ENCODE measurements around the gene PXMP2.
"Not testable (repeated sequence)": the region's sequence is repeated elsewhere in the genome, so short reads cannot be mapped to it uniquely, and the experiment has no call there.

The PXMP2 gene

GRCh38 chr12:132694888-132695287, 7.5 kb downstream of the PXMP2 start:
- not testable (repeated sequence) for DNase-seq (ENCODE audit: low read depth in 2 of 2)

- DNase-seq (ENCODE audit: low read depth in 2 of 2): no peak
Observed at GRCh38 chr12:132695431-132695830, 8.0 kb downstream of the PXMP2 start.

GRCh38 chr12:132698341-132698740, 11.0 kb downstream of the PXMP2 start:
- DNase-seq (ENCODE audit: low read depth in 2 of 2): no peak

- DNase-seq (ENCODE audit: low read depth in 2 of 2): no peak
Observed at GRCh38 chr12:132700212-132700822, 12.9 kb downstream of the PXMP2 start.

- DNase-seq (ENCODE audit: low read depth in 2 of 2): no peak
Observed at GRCh38 chr12:132702640-132703039, 15.3 kb downstream of the PXMP2 start.

GRCh38 chr12:132703641-132704040, 16.3 kb downstream of the PXMP2 start:
- DNase-seq (ENCODE audit: low read depth in 2 of 2): no peak

- no peak for DNase-seq (ENCODE audit: low read depth in 2 of 2)
Observed at GRCh38 chr12:132707241-132707640, 19.9 kb downstream of the PXMP2 start.

GRCh38 chr12:132708150-132708549, 20.8 kb downstream of the PXMP2 start:
- no peak for DNase-seq (ENCODE audit: low read depth in 2 of 2)

GRCh38 chr12:132710043-132710404, 22.6 kb downstream of the PXMP2 start:
- no peak for DNase-seq (ENCODE audit: low read depth in 2 of 2)

GRCh38 chr12:132710405-132711079, 23.2 kb downstream of the PXMP2 start, which contains the start of gene PGAM5:
TSS of gene PGAM5 (plus strand) at chr12:132710842. CDS start at chr12:132710877, 35 bp downstream.
- DNase-seq (ENCODE audit: low read depth in 2 of 2): peak; percentile 75 to 82

GRCh38 chr12:132711080-132711843, 23.9 kb downstream of the PXMP2 start:
- DNase-seq (ENCODE audit: low read depth in 2 of 2): peak; percentile 12 to 20

GRCh38 chr12:132713123-132713522, 25.7 kb downstream of the PXMP2 start:
- no peak for DNase-seq (ENCODE audit: low read depth in 2 of 2)

GRCh38 chr12:132715874-132716273, 28.5 kb downstream of the PXMP2 start:
- DNase-seq (ENCODE audit: low read depth in 2 of 2): no peak

GRCh38 chr12:132716356-132716755, 29.0 kb downstream of the PXMP2 start:
- no peak for DNase-seq (ENCODE audit: low read depth in 2 of 2)

- DNase-seq (ENCODE audit: low read depth in 2 of 2): no peak
Observed at GRCh38 chr12:132717011-132717410, 29.6 kb downstream of the PXMP2 start.

- DNase-seq (ENCODE audit: low read depth in 2 of 2): no peak
Observed at GRCh38 chr12:132717531-132718387, 30.4 kb downstream of the PXMP2 start.

- DNase-seq (ENCODE audit: low read depth in 2 of 2): no peak
Observed at GRCh38 chr12:132718644-132719043, 31.3 kb downstream of the PXMP2 start.

GRCh38 chr12:132719141-132719953, 32.0 kb downstream of the PXMP2 start:
- no peak for DNase-seq (ENCODE audit: low read depth in 2 of 2)

- DNase-seq (ENCODE audit: low read depth in 2 of 2): no peak
Observed at GRCh38 chr12:132719954-132720324, 32.6 kb downstream of the PXMP2 start.

GRCh38 chr12:132720606-132721345, 33.4 kb downstream of the PXMP2 start:
- DNase-seq (ENCODE audit: low read depth in 2 of 2): no peak

Measured in stimulated activated CD4-positive, alpha-beta T cell treated with anti-CD3 and anti-CD28 coated beads, Interleukin-4, amount 100 ng/mL, for 48 hours (primary cell).